A549 (cell line): ENCODE results near the gene IL1RAP. TPM values are rescaled to one million over a fixed set of nuclear protein-coding genes. Genes with fewer than 3 reads are reported as not detected.

Experiments used
- ATAC-seq, 2 experiments: fragments of 200-7000 bp in 1 of 2; fragments of >200 bp in 1 of 2; cut with Nextera tagmentation in 1 of 2; cut with Tn5 transposase in 1 of 2; 3 replicates each; pipeline versions ENCODE4 v1.8.0 to v1.9.1; 2018 to 2020; ENCODE audit warnings: mild to moderate bottlenecking in 1 of 2, moderate library complexity in 1 of 2
- CTCF ChIA-PET: fragments of 300-600 bp; sonication (Branson Sonifier 250); formaldehyde crosslinking; extraction: SDS; loops from one replicate; lab custom pipeline; 2021; ENCODE audit warnings: antibody characterized with exemption, inconsistent platforms; lab: Yijun Ruan, JAX
- POLR2A ChIA-PET: fragments of 350-600 bp; formaldehyde crosslinking; extraction: SDS; loops from one replicate; lab custom pipeline; 2021; ENCODE audit warnings: antibody characterized with exemption, inconsistent platforms; lab: Yijun Ruan, JAX
- DNase-seq, 2 experiments: peaks; one replicate each; pipeline versions ENCODE4 v3.0.0 to v3.0.0-alpha.2; 2011 to 2016; ENCODE audit warnings: low read depth in 1 of 2, low spot score in 1 of 2
- FAIRE-seq: peaks from 2 replicates; lab custom pipeline; 2011; peaks lifted over from hg19 to GRCh38; lab: Jason Lieb, UNC
- H3K27ac ChIP-seq, 2 experiments: fragments of >200 bp; sonication (Bioruptor Twin); formaldehyde crosslinking; 3 replicates each; pipeline ENCODE4 v1.5.1; 2016 to 2017
- H3K4me1 ChIP-seq: fragments of >200 bp; sonication (Bioruptor Twin); formaldehyde crosslinking; 3 replicates; pipeline ENCODE4 v1.6.1; 2016
- H3K4me2 ChIP-seq: fragments of >200 bp; sonication (Bioruptor Twin); formaldehyde crosslinking; 3 replicates; pipeline ENCODE4 v1.6.1; 2016
- H3K4me3 ChIP-seq: fragments of >200 bp; sonication (Bioruptor Twin); formaldehyde crosslinking; 3 replicates; pipeline ENCODE4 v1.5.1; 2016
- H3K9me3 ChIP-seq: fragments of >200 bp; sonication (Bioruptor Twin); formaldehyde crosslinking; 3 replicates; pipeline ENCODE4 v1.6.1; 2016
- CBX2 ChIP-seq: fragments of 200-600 bp; sonication (generic); IDR thresholded peaks from 2 replicates; pipeline ENCODE4 v1.6.1; 2016; ENCODE audit warnings: low read depth, mild to moderate bottlenecking, borderline replicate concordance
- CTCF ChIP-seq: fragments of >200 bp; sonication (Bioruptor Twin); formaldehyde crosslinking; IDR thresholded peaks from 3 replicates; pipeline ENCODE4 v1.5.1; 2016
- ESRRA ChIP-seq: fragments of 150-350 bp; IDR thresholded peaks from 2 replicates; pipeline ENCODE4 v1.6.1; 2014; ENCODE audit warnings: mild to moderate bottlenecking, low read length, borderline replicate concordance
- FOSB ChIP-seq: fragments of 250-450 bp; sonication (Bioruptor Pico); IDR thresholded peaks from 2 replicates; pipeline ENCODE4 v1.5.0; 2020; ENCODE audit warnings: mild to moderate bottlenecking, moderate library complexity
- FOXS1 ChIP-seq: fragments of 250-450 bp; sonication (Bioruptor Pico); IDR thresholded peaks from 2 replicates; pipeline ENCODE4 v1.5.0; 2020; ENCODE audit warnings: mild to moderate bottlenecking, moderate library complexity
- HMGXB4 ChIP-seq: fragments of 250-450 bp; sonication (Bioruptor Pico); IDR thresholded peaks from 2 replicates; pipeline ENCODE4 v1.5.0; 2021; ENCODE audit warnings: mild to moderate bottlenecking, moderate library complexity, borderline replicate concordance
- HOXB13 ChIP-seq: fragments of 250-450 bp; sonication (Bioruptor Pico); IDR thresholded peaks from 2 replicates; pipeline ENCODE4 v1.5.0; 2020; ENCODE audit warnings: low read depth, mild to moderate bottlenecking, moderate library complexity
- JUN ChIP-seq, 2 experiments: fragments of >200 bp; sonication (Bioruptor Twin); formaldehyde crosslinking; IDR thresholded peaks; 2 replicates in 1 of 2; 3 replicates in 1 of 2; pipeline ENCODE4 v1.6.1; 2016 to 2017
- MAFK ChIP-seq: fragments of 450-650 bp; IDR thresholded peaks from 2 replicates; pipeline ENCODE4 v1.6.1; 2014; ENCODE audit not compliant: partially characterized antibody
- MAX ChIP-seq: IDR thresholded peaks from 2 replicates; pipeline ENCODE4 v1.6.1; 2012
- MAZ ChIP-seq: fragments of 150-350 bp; IDR thresholded peaks from 2 replicates; pipeline ENCODE4 v1.6.1; 2014; ENCODE audit warnings: antibody characterized with exemption, low read depth, low read length, borderline replicate concordance
- MYC ChIP-seq: IDR thresholded peaks from 2 replicates; pipeline ENCODE4 v1.6.1; 2012; ENCODE audit warnings: mild to moderate bottlenecking, inconsistent platforms, low read length, improper control_type of control experiment, borderline replicate concordance
- NFE2L2 ChIP-seq: fragments of 150-350 bp; conservative IDR thresholded peaks from 2 replicates; pipeline ENCODE4 v1.6.1; 2014; ENCODE audit warnings: low read length
- POLR2A ChIP-seq: IDR thresholded peaks from 2 replicates; pipeline ENCODE4 v1.6.1; 2012; ENCODE audit warnings: mild to moderate bottlenecking, low read length
- RARB ChIP-seq: fragments of 250-450 bp; sonication (Bioruptor Pico); IDR thresholded peaks from 2 replicates; pipeline ENCODE4 v1.8.0; 2021; ENCODE audit warnings: mild to moderate bottlenecking, moderate library complexity
- RFX5 ChIP-seq: fragments of 450-650 bp; IDR thresholded peaks from 2 replicates; pipeline ENCODE4 v1.7.1; 2014; ENCODE audit warnings: antibody characterized with exemption, mild to moderate bottlenecking, moderate library complexity
- RNF2 ChIP-seq: fragments of 200-600 bp; sonication (generic); IDR thresholded peaks from 2 replicates; pipeline ENCODE4 v1.6.1; 2016; ENCODE audit warnings: low read depth, mild to moderate bottlenecking, antibody characterized with exemption, moderate library complexity, borderline replicate concordance
- SREBF2 ChIP-seq: fragments of 450-650 bp; IDR thresholded peaks from 2 replicates; pipeline ENCODE4 v1.6.1; 2014; ENCODE audit warnings: mild to moderate bottlenecking, moderate library complexity
- TFCP2L1 ChIP-seq: fragments of 250-450 bp; sonication (Bioruptor Pico); IDR thresholded peaks from 2 replicates; pipeline ENCODE4 v1.5.0; 2021; ENCODE audit warnings: mild to moderate bottlenecking
- TP53 ChIP-seq: fragments of 250-450 bp; sonication (Bioruptor Pico); IDR thresholded peaks from 2 replicates; pipeline ENCODE4 v1.5.0; 2021; ENCODE audit warnings: mild to moderate bottlenecking, moderate library complexity
- USF2 ChIP-seq: fragments of 450-650 bp; IDR thresholded peaks from 2 replicates; pipeline ENCODE4 v1.6.1; 2014; ENCODE audit warnings: antibody characterized with exemption
- ZC3H11A ChIP-seq: fragments of 450-650 bp; IDR thresholded peaks from 2 replicates; pipeline ENCODE4 v1.6.1; 2014; ENCODE audit warnings: antibody characterized with exemption, mild to moderate bottlenecking
- ZSCAN20 ChIP-seq: fragments of 250-450 bp; sonication (Bioruptor Pico); IDR thresholded peaks from 2 replicates; pipeline ENCODE4 v1.8.0; 2022; ENCODE audit warnings: mild to moderate bottlenecking, moderate library complexity
- WGBS: methylation state at CpG from one replicate; pipeline ENCODE4 v1.1.6; 2017; ENCODE audit errors: missing lambda C conversion rate; 5-methylcytosine and 5-hydroxymethylcytosine counted together
- polyA plus RNA-seq, 4 experiments: library from polyadenylated mRNA; depleted of rRNA in 3 of 4; stranded (reverse); fragments of >200 nt; fragmentation: RNase III in 1 of 4; extraction: RNeasy Plus Mini Kit Qiagen cat#74134 plus additional on column Dnase treatment in 1 of 4; gene quantifications; 2 replicates in 3 of 4; 3 replicates in 1 of 4; pipeline ENCODE4 v1.2.3, GENCODE V29; 2011 to 2017
- TF ChIP-seq, protein P1 (sequence below): fragments of 250-450 bp; sonication (Bioruptor Pico); IDR thresholded peaks from 2 replicates; pipeline ENCODE4 v1.5.0; 2020; ENCODE audit warnings: low read depth, mild to moderate bottlenecking, moderate library complexity

IL1RAP gene
- polyA plus RNA-seq, 2 of the 4 experiments (the other 2 are of a cell fraction): 3.9 to 18.5 TPM

DNA sequence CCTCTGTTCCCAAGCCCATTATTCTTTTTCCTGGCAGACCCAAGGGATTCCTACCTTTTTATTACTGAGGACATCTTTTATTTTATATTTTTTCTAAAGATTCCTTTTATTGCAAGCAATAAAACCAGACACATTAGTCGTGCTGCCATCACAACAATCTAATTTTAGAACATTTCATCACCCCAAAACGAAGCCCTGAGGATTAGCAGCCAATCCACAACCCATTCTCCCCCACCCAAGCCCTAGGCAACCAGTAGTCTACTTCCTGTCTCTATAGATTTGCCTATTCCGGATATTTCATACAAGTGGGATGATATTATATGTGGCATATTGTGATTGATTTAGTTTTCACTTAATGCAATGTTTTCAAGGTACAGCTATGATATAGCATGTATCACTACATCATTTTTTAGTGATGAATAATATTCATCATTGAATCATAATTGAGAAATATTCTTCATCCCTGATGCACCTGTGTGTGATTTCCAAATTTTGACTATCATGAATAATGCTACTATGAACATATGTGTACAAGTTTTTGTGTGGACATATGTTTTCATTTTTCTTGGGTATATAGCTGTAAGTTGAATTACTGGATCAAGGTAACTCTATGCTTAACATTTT, 65.7 kb downstream of the IL1RAP start:
- POLR2A ChIA-PET: no interaction called here
- Histone ChIP-seq H3K4me1 (peaks cover 16% of the 10 kb centered on the region; the same call in 2 of the 3 replicates), H3K4me3 (no peak overlapping the region), H3K9me3 (no peaks in the 10 kb centered on the region), H3K27ac (no peak overlapping the region), H3K4me2 (no peak overlapping the region)
- DNase-seq: no peak
- FAIRE-seq: no peak
- ATAC-seq: no peak
- CTCF ChIA-PET: interaction anchor here (0.7 to 1.2 kb wide), 2 partner anchors 10 to 17 kb away, joined by 4 to 10 read pairs; no protein-coding TSS in a partner anchor
- 51% methylated on average over 3 of the region's 3 CpGs for WGBS
- TF ChIP-seq RNF2 (no peak), FOSB (CRISPR knock-in tag) (no peak), SREBF2 (no peak), CBX2 (no peak), MAZ (no peak), TP53 (CRISPR knock-in tag) (no peak), TFCP2L1 (no peak)

DNA sequence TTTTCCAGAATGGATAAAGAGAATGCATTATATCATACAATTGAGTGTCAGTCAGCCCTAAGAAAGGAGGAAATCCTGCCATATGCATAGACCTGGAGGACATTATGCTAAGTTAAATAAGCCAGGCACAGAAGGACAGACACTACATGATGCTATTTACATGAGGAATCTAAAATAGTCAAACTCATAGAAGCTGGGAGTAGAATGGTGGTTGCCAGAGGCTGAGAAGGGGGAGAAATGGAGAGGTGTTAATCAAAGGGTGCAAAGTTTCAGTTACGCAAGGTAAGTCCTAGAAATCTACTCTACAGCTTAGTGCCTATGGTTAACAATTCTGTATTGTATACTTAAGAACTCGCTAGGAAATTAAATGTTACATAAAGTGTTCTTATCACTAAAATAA, 66.5 kb downstream of the IL1RAP start:
- Histone ChIP-seq H3K9me3 (no peaks in the 10 kb centered on the region), H3K4me3 (no peak overlapping the region), H3K4me2 (peak overlapping the region; percentile 33; the same call in 2 of the 3 replicates), H3K4me1 (peaks cover 23% of the 10 kb centered on the region), H3K27ac (no peak overlapping the region; a peak in 1 of 6 replicates)
- ATAC-seq (no peak), DNase-seq (no peak), FAIRE-seq (no peak)
- TF ChIP-seq HOXB13 (CRISPR knock-in tag): no peak
- no peak for TF ChIP-seq FOXS1 (CRISPR knock-in tag)
- TF ChIP-seq ZSCAN20: no peak
- no peak for TF ChIP-seq TFCP2L1
- TF ChIP-seq MAFK: no peak
- TF ChIP-seq HMGXB4 (CRISPR knock-in tag): no peak
- no peak for TF ChIP-seq CTCF
- no peak for TF ChIP-seq POLR2A
- no peak for TF ChIP-seq TP53 (CRISPR knock-in tag)
- 85% methylated on average over 2 of the region's 2 CpGs for WGBS
- POLR2A ChIA-PET: no interaction called here
- CTCF ChIA-PET: no interaction called here

DNA sequence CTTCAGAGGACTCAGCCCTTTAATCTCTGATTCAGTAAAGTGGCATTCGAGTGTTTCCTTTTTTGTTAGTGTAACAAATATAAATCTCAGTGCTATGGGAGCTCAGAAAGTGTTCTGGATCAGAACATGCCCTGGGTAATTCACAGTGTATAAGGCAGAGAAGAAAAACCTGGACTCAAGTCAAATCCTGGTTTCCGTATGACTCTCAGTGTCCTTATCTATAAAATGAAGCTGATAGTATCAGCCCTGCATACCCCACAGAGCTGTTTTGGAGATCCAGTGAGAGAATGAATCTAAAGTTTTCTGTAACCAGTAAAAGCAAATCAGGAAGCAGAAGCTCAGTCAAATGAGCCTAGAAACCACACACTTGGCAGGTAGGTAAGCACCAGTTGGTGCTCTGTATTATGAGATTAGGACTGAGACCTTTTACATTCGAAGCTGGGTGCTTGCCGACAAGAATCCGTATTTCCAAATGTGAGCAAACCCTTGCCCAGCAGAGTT, 67.2 kb downstream of the IL1RAP start:
- DNase-seq: no peak
- ATAC-seq: no peak
- Histone ChIP-seq H3K4me2 (peak overlapping the region; percentile 33), H3K4me1 (peaks cover 30% of the 10 kb centered on the region), H3K9me3 (no peaks in the 10 kb centered on the region), H3K4me3 (no peak overlapping the region), H3K27ac (peak overlapping the region; percentile 22 to 72; a peak in 3 of 6 replicates)
- CTCF ChIA-PET: no interaction called here
- no peak for FAIRE-seq
- 76% methylated on average over 5 of the region's 5 CpGs for WGBS
- TF ChIP-seq ZSCAN20 (no peak), HOXB13 (CRISPR knock-in tag) (no peak), RARB (CRISPR knock-in tag) (no peak)
- POLR2A ChIA-PET: no interaction called here

DNA sequence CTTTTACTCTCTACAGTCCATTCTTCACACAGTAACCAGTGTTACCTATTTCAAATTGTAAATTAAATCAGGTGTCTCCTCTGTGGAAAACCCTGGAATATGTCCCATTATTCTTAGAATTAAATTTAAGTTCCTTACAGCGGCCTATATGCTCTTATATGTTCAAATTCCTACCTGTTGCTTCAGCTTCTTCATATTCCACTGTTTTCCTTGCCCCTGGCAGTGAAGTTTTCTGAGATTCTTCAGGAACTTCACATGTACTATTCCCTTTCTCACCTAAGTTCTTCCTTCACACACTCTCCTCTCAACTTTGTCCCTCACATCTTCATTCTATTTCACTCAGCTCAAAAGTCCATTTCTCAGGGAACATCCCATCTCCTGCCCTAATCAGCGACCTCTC, 68.8 kb downstream of the IL1RAP start:
- ATAC-seq (no peak), DNase-seq (no peak), FAIRE-seq (no peak)
- WGBS: 93% methylated on average over 2 of the region's 2 CpGs
- Histone ChIP-seq H3K4me1 (peaks cover 45% of the 10 kb centered on the region), H3K4me3 (no peak overlapping the region), H3K9me3 (no peaks in the 10 kb centered on the region), H3K27ac (0 out of 6 replicates have a peak overlapping the region, but pooled peaks of 1 of the 2 experiments have one; percentile 21), H3K4me2 (no peak overlapping the region)
- POLR2A ChIA-PET: no interaction called here
- CTCF ChIA-PET: interaction anchor here (1.3 kb wide), 1 partner anchor 8 kb away, joined by 3 read pairs; no protein-coding TSS in a partner anchor
- TF ChIP-seq MYC: no peak
- no peak for TF ChIP-seq ESRRA
- no peak for TF ChIP-seq JUN (IDR thresholded peaks at IDR 0.05)
- no peak for TF ChIP-seq SREBF2
- no peak for TF ChIP-seq RFX5
- no peak for TF ChIP-seq ZC3H11A
- TF ChIP-seq, protein P1, sequence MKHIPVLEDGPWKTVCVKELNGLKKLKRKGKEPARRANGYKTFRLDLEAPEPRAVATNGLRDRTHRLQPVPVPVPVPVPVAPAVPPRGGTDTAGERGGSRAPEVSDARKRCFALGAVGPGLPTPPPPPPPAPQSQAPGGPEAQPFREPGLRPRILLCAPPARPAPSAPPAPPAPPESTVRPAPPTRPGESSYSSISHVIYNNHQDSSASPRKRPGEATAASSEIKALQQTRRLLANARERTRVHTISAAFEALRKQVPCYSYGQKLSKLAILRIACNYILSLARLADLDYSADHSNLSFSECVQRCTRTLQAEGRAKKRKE (CRISPR knock-in tag): no peak
- no peak for TF ChIP-seq USF2
- TF ChIP-seq MAX: no peak
- TF ChIP-seq NFE2L2: no peak
